GM13976 (cell line): ENCODE results near the gene RNF157.

Experiments
- DNase-seq: peaks from one replicate; pipeline ENCODE4 v3.0.0; 2012; ENCODE audit warnings: low spot score
- CTCF ChIP-seq: IDR thresholded peaks from 2 replicates; pipeline ENCODE4 v1.5.1; 2012; ENCODE audit warnings: borderline replicate concordance, mild to moderate bottlenecking; ENCODE audit not compliant: insufficient read depth; ENCODE audit errors: extremely low read depth, missing control alignments, control extremely low read depth
- in situ Hi-C: fragments of 300-500 bp; cut with MboI; formaldehyde crosslinking; loops from one replicate; pipeline ENCODE4 v1.12.0; 2022; ENCODE audit warnings: low sequenced_read_pairs, mixed read lengths, inconsistent platforms; ENCODE audit not compliant: unreplicated experiment

Gene RNF157

GRCh38 chr17:76274112-76274956 lies 34.0 kb upstream of the RNF157 start:
- DNase-seq: no peak
- in situ Hi-C loops: no loop called here
- no peak for TF ChIP-seq CTCF

- DNase-seq: no peak
- in situ Hi-C loops: no loop called here
- TF ChIP-seq CTCF: no peak
Observed at GRCh38 chr17:76273445-76274111, 33.3 kb upstream of the RNF157 start.

- in situ Hi-C loops: no loop called here
Observed at GRCh38 chr17:76272541-76273444, 32.5 kb upstream of the RNF157 start.

GRCh38 chr17:76271669-76272540 lies 31.6 kb upstream of the RNF157 start:
- TF ChIP-seq CTCF: no peak
- in situ Hi-C loops: no loop called here

More at GRCh38 chr17:76272541-76273444, 32.5 kb upstream of the RNF157 start:
- DNase-seq: peak; percentile 81
- no peak for TF ChIP-seq CTCF

GRCh38 chr17:76270770-76271668 lies 30.7 kb upstream of the RNF157 start:
- DNase-seq: peak; percentile 45
- no peak for TF ChIP-seq CTCF
- in situ Hi-C loops: no loop called here

More at GRCh38 chr17:76271669-76272540, 31.6 kb upstream of the RNF157 start:
- DNase-seq: peak; percentile 90
